Activated T-helper 1 cell treated with anti-CD3 and anti-CD28 coated beads, Interleukin-12 subunit alpha, Interleukin-12 subunit beta, Interleukin-2, Interleukin-4 antibody, amounts not matched to agents 30 ng/mL and 10 ng/mL and 1 ng/mL, durations not matched to agents 14 hours and 24 hours and 36 hours (primary cell): ENCODE results near the gene ATPAF2. TPM values are rescaled to one million over a fixed set of nuclear protein-coding genes. Genes with fewer than 3 reads are reported as not detected.
A peak's percentile ranks its signal among the peaks of the same experiment; 100 is the strongest.

Experiments
- DNase-seq: peaks from one replicate; pipeline ENCODE4 v3.0.0; 2021; ENCODE audit warnings: low spot score
- H3K27ac Mint-ChIP-seq: one replicate; pipeline ENCODE4 v1.8.0; 2021; ENCODE audit warnings: mild to moderate bottlenecking, mixed read lengths
- H3K27me3 Mint-ChIP-seq: one replicate; pipeline ENCODE4 v1.8.0; 2022; ENCODE audit warnings: mild to moderate bottlenecking, moderate library complexity, mixed read lengths; ENCODE audit not compliant: insufficient read depth
- H3K36me3 Mint-ChIP-seq: one replicate; pipeline ENCODE4 v1.8.0; 2021; ENCODE audit warnings: low read depth, mixed read lengths
- H3K4me1 Mint-ChIP-seq: one replicate; pipeline ENCODE4 v1.8.0; 2021; ENCODE audit warnings: low read depth, mixed read lengths
- H3K4me3 Mint-ChIP-seq: one replicate; pipeline ENCODE4 v1.8.0; 2021; ENCODE audit warnings: mild to moderate bottlenecking, moderate library complexity, mixed read lengths
- H3K9me3 Mint-ChIP-seq: one replicate; pipeline ENCODE4 v1.8.0; 2021; ENCODE audit warnings: mixed read lengths
- intact Hi-C: fragments of 100-400 bp; cut with micrococcal nuclease; formaldehyde crosslinking; loops from one replicate; pipeline ENCODE4 v1.15.1; 2024
- total RNA-seq: library from RNA; stranded (reverse); gene quantifications from 2 replicates; pipeline ENCODE4 v1.2.3, GENCODE V29; 2022

The ATPAF2 gene
- total RNA-seq, 1 donor from 2014 or later = 34.9 TPM

DNA sequence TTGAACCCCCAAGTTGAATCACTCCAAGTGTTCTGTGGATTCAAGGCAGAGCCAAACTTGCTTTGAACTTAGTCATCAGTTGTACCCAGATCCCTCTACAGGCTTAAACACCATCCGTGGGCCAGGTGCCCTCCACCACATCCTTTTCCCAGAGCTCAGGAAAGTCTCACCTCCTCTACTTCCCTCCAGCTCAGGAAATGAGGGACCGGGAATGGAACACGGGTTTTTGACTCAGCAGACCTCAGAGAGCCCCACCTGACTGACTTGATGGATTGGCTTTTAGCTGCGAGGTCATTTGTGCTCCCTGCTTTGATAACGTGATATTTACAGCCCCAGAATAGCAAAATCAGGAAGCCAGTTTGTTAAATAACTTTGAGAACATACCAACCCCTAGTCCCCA is 20.3 kb upstream of the ATPAF2 start:
- Mint-ChIP-seq H3K9me3 (no peaks in the 10 kb centered on the region), H3K27ac (no peak overlapping the region)

GRCh38 chr17:18056214-18056613 is 17.2 kb upstream of the ATPAF2 start:
- H3K4me1 Mint-ChIP-seq = no peaks in the 10 kb centered on the region
- no peak overlapping the region for H3K4me3 Mint-ChIP-seq
- no peak for DNase-seq
- H3K27ac Mint-ChIP-seq = no peak overlapping the region
- no peaks in the 10 kb centered on the region for H3K27me3 Mint-ChIP-seq
- H3K9me3 Mint-ChIP-seq = no peaks in the 10 kb centered on the region
- H3K36me3 Mint-ChIP-seq = peaks cover 23% of the 10 kb centered on the region
- intact Hi-C loops = no loop called here

More for the DNA sequence above, 20.3 kb upstream of the ATPAF2 start:
- Mint-ChIP-seq H3K36me3 (peaks cover 26% of the 10 kb centered on the region), H3K4me1 (no peaks in the 10 kb centered on the region), H3K27me3 (no peaks in the 10 kb centered on the region), H3K4me3 (no peak overlapping the region)
- no peak for DNase-seq
- intact Hi-C loops = no loop called here

DNA sequence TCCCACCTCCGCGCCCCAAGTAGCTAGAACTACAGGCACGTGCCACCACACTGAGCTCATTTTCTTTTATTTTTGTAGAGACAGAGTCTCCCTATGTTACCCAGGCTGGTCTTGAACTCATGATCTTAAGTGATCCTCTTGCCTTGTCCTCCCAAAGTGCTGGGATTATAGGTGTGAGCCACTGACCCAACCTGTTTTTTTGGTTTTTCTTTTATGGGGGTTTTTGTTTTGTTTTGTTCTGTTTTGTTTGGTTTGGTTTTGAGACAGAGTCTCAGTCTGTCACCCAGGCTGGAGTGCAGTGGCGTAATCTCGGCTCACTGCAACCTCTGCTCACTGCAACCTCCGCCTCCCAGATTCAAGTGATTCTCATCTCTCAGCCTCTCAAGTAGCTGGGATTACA is 16.6 kb upstream of the ATPAF2 start:
- Mint-ChIP-seq H3K4me1 (no peaks in the 10 kb centered on the region), H3K27me3 (no peaks in the 10 kb centered on the region), H3K4me3 (no peak overlapping the region), H3K9me3 (no peaks in the 10 kb centered on the region), H3K27ac (no peak overlapping the region), H3K36me3 (peaks cover 23% of the 10 kb centered on the region)
- intact Hi-C loops = no loop called here
- DNase-seq = no peak

DNA sequence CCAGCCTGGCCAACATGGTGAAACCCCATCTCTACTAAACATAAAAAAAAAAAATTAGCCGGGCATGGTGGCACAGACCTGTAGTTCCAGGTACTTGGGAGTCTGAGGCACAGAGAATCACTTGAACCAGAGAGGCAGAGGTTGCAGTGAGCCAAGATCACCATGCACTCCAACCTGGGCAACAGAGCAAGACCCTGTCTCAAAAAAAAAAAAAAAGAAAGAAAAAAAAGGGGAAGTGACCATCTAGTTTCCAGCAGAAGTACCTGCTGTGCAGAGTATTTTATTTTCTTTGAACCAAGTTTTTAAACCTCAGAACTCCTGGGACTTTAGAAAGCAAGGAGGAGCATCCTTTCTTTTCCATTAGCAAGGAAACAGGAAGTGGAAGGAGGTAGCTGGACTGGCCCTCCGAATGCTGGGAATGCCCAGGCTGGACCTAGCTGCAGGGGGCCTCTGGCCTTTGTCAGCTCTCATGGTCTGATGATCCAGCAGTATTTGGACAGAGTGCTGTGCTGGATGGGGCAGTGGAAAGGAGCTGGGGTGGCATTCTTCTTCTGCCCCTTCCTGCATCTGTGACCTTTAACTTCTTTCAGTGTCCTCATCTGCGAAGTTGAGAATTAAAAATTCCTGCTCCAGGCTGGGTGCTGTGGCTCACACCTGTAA is 6.9 kb upstream of the ATPAF2 start:
- H3K36me3 Mint-ChIP-seq = peaks cover 14% of the 10 kb centered on the region
- intact Hi-C loops = no loop called here
- no peak overlapping the region for H3K27ac Mint-ChIP-seq
- H3K4me3 Mint-ChIP-seq = no peak overlapping the region
- DNase-seq = no peak
- no peaks in the 10 kb centered on the region for H3K27me3 Mint-ChIP-seq
- peaks cover 15% of the 10 kb centered on the region for H3K4me1 Mint-ChIP-seq
- H3K9me3 Mint-ChIP-seq = no peaks in the 10 kb centered on the region

GRCh38 chr17:18044609-18045008 is 5.6 kb upstream of the ATPAF2 start:
- DNase-seq = no peak
- H3K4me1 Mint-ChIP-seq = peaks cover 23% of the 10 kb centered on the region
- H3K27me3 Mint-ChIP-seq = no peaks in the 10 kb centered on the region
- H3K36me3 Mint-ChIP-seq = peaks cover 17% of the 10 kb centered on the region
- H3K27ac Mint-ChIP-seq = no peak overlapping the region
- H3K9me3 Mint-ChIP-seq = no peaks in the 10 kb centered on the region
- intact Hi-C loops = no loop called here
- no peak overlapping the region for H3K4me3 Mint-ChIP-seq

- Mint-ChIP-seq H3K36me3 (peaks cover 16% of the 10 kb centered on the region), H3K27me3 (no peaks in the 10 kb centered on the region), H3K9me3 (no peaks in the 10 kb centered on the region), H3K27ac (no peak overlapping the region), H3K4me3 (no peak overlapping the region), H3K4me1 (peaks cover 28% of the 10 kb centered on the region)
- intact Hi-C loops = no loop called here
- DNase-seq = no peak
Observed at GRCh38 chr17:18043491-18043890, 4.5 kb upstream of the ATPAF2 start.

- Mint-ChIP-seq H3K36me3 (peaks cover 16% of the 10 kb centered on the region), H3K4me1 (peaks cover 32% of the 10 kb centered on the region), H3K27ac (no peak overlapping the region), H3K9me3 (no peaks in the 10 kb centered on the region), H3K4me3 (no peak overlapping the region), H3K27me3 (no peaks in the 10 kb centered on the region)
- DNase-seq = no peak
- intact Hi-C loops = no loop called here
Observed at GRCh38 chr17:18042983-18043382, 4.0 kb upstream of the ATPAF2 start.

DNA sequence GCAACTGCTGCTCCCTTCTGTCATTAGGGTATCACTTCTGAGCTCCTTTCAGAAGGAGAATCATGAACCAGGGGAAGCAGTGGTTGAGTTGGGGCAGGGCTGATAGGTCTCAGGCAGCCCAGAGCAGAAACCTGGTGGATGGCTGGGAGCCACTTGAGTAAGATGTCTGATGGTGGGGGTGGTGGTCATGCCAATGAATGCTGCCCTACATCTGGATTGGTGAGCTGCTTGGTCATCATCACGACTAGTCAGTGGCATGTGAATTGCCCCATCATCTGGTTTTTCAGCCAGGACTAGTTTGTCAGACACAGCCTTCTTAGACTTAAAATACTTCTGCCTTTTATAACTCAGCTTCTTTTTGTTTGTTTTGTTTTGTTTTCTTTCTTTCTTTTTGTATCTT is 2.8 kb upstream of the ATPAF2 start:
- Mint-ChIP-seq H3K9me3 (no peaks in the 10 kb centered on the region), H3K27me3 (no peaks in the 10 kb centered on the region), H3K27ac (no peak overlapping the region), H3K36me3 (peaks cover 10% of the 10 kb centered on the region), H3K4me3 (peak overlapping the region; percentile 89), H3K4me1 (peaks cover 43% of the 10 kb centered on the region)
- intact Hi-C loops = no loop called here
- no peak for DNase-seq

DNA sequence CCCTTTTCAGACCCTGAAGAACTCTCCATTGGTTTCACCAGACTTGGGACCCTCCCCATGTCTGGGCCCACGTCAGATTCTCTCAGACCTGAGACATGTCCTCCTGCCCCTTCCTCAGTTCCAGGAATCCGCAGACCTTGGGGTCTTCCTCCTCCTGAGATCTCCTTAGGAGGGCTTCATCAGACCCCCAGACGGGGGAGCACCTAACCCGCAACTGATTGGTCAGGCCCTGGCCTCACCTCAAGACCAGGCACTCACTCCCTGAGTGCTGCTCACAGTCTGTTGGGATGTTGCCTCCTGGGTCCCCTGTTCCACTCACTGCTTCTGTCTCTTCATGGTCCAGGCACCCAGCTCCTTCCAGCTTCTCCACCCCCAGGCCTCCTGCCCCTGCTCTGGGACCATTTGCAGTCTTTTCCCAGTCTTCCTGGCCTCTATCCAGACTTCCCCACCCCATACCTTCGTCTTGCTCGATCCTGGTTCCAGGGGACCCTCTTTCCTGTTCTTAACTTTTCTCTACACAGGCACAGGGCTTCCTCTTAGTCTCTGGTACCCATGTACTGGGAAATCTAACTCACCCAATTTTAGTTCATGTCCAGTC is 1.4 kb upstream of the ATPAF2 start:
- Mint-ChIP-seq H3K9me3 (no peaks in the 10 kb centered on the region), H3K27me3 (no peaks in the 10 kb centered on the region), H3K4me1 (peaks cover 43% of the 10 kb centered on the region), H3K27ac (peak overlapping the region; percentile 73), H3K4me3 (peak overlapping the region; percentile 89), H3K36me3 (peaks cover 10% of the 10 kb centered on the region)
- no peak for DNase-seq
- intact Hi-C loops = no loop called here

DNA sequence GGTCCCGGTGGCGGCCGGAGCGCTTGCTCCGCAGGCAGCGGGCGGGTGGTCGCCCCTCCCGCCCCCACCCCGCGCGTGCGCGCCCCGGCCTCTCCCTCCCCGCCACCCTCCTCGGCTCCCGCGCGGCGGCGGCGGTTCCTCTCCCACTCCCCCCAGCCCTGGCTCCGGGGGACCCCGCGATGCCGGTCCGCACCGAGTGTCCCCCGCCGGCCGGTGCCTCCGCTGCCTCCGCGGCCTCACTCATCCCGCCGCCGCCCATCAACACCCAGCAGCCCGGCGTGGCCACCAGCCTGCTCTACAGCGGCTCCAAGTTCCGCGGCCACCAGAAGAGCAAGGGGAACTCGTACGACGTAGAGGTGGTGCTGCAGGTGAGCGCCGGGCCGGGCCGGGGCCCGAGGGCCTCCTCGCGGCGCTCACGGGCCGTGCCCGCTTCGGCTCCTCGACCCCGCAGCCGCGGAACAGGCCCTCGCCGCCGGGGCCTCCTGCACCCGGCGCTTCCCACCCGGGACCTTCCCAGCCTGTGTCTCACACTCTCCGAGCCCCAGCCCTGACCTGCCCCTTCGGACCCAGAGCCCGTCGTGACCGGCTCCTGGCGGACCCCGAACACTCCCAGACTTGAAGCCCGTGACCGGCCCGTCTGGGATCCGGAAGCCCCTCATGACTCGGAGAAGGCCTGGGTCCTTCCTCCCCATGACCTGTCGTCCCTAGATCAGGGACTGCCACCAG is 730 bp upstream of the ATPAF2 start:
- peaks cover 43% of the 10 kb centered on the region for H3K4me1 Mint-ChIP-seq
- H3K27ac Mint-ChIP-seq = peak overlapping the region; percentile 73
- peak; percentile 6 for DNase-seq
- H3K36me3 Mint-ChIP-seq = peaks cover 7% of the 10 kb centered on the region
- peak overlapping the region; percentile 100 for H3K4me3 Mint-ChIP-seq
- no peaks in the 10 kb centered on the region for H3K9me3 Mint-ChIP-seq
- intact Hi-C loops = loop anchor here (1.0 to 10.0 kb wide), 12 partner anchors 49 to 1502 kb away; partner anchors contain the start of genes ALKBH5, DRC3, LLGL1 and PEMT
- no peaks in the 10 kb centered on the region for H3K27me3 Mint-ChIP-seq

DNA sequence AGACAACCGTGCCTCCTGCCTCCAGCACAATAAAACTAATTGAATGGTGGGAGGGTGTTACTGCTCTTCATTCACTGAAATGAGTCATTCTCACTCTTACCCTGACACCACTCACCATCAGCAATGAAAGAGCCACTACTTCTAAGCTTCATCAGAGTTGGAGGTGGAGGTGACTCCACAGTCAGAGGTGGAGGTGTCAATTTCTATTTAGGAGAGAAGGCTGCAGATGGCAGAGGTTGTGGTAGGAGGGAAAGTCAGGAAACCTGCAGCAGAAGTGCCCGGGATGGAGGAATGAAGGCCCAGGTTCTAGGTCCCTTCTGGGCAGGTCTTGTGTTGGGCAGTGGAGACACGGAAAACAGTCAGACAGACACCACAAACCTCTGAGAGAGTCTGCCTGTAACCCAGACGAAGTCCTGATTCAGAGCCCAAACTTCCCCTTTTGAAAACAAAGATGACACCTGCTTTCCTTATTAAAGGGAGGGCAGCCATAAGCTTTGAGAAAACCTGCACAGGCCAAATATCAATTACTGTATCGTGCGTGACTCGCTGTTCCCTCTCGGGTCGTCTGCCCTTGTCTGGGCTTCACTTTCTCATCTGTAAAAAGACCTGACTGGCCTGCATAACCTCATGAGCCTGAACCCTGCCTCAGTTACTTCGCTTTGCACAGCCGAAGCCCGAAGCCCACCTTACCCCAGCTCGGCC is 668 bp downstream of the ATPAF2 start:
- intact Hi-C loops = loop anchor here (1.0 to 10.0 kb wide), 8 partner anchors 79 to 1501 kb away; partner anchors contain the start of genes LLGL1, PEMT, RASD1 and SREBF1
- Mint-ChIP-seq H3K27ac (peak overlapping the region; percentile 99), H3K27me3 (no peaks in the 10 kb centered on the region), H3K36me3 (peaks cover 7% of the 10 kb centered on the region), H3K4me1 (peaks cover 49% of the 10 kb centered on the region), H3K9me3 (no peaks in the 10 kb centered on the region), H3K4me3 (peak overlapping the region; percentile 100)
- peak; percentile 5 for DNase-seq

GRCh38 chr17:18037486-18037885 is 1.5 kb downstream of the ATPAF2 start:
- intact Hi-C loops = loop anchor here (5.0 to 10.0 kb wide), 2 partner anchors 543 to 1500 kb away; partner anchors contain the start of gene RASD1
- peak overlapping the region; percentile 99 for H3K27ac Mint-ChIP-seq
- no peaks in the 10 kb centered on the region for H3K27me3 Mint-ChIP-seq

More at GRCh38 chr17:18037486-18037885, 1.5 kb downstream of the ATPAF2 start:
- Mint-ChIP-seq H3K4me1 (peaks cover 55% of the 10 kb centered on the region), H3K4me3 (peak overlapping the region; percentile 100), H3K9me3 (no peaks in the 10 kb centered on the region), H3K36me3 (peaks cover 7% of the 10 kb centered on the region)
- no peak for DNase-seq
